OCI-LY1 (cell line): ENCODE measurements around the gene CHMP1A.

Experiments used
- H2AFZ ChIP-seq: fragments of 200-600 bp; sonication (generic), shearing (Covaris generic); 2 replicates; pipeline ENCODE4 v1.6.0; 2014; ENCODE audit warnings: antibody characterized with exemption, mild to moderate bottlenecking, low read length
- H3F3A ChIP-seq: fragments of 200-600 bp; sonication (generic), shearing (Covaris generic); 2 replicates; pipeline ENCODE4 v1.6.0; 2014; ENCODE audit warnings: mild to moderate bottlenecking, antibody characterized with exemption, low read length, moderate library complexity; ENCODE audit not compliant: insufficient read depth
- H3K27ac ChIP-seq: fragments of 200-600 bp; sonication (generic); 2 replicates; pipeline ENCODE4 v1.5.1; 2014; ENCODE audit warnings: low read length, mixed run types, mild to moderate bottlenecking, low read depth; ENCODE audit not compliant: poor library complexity, severe bottlenecking
- H3K27me3 ChIP-seq: fragments of 200-600 bp; sonication (generic); 2 replicates; pipeline ENCODE4 v1.6.0; 2014; ENCODE audit warnings: antibody characterized with exemption, mild to moderate bottlenecking, low read length, moderate library complexity; ENCODE audit not compliant: insufficient read depth
- H3K36me3 ChIP-seq: fragments of 200-600 bp; sonication (generic); 2 replicates; pipeline ENCODE4 v1.6.1; 2014; ENCODE audit warnings: mild to moderate bottlenecking, antibody characterized with exemption, low read length, moderate library complexity, mixed read lengths; ENCODE audit not compliant: insufficient read depth
- H3K4me1 ChIP-seq: fragments of 200-600 bp; sonication (generic); 2 replicates; pipeline ENCODE4 v1.5.1; 2014; ENCODE audit warnings: mild to moderate bottlenecking, low read length, moderate library complexity; ENCODE audit not compliant: insufficient read depth, severe bottlenecking
- H3K4me2 ChIP-seq: fragments of 200-600 bp; sonication (generic), shearing (Covaris generic); 2 replicates; pipeline ENCODE4 v1.6.1; 2014; ENCODE audit warnings: low read length
- H3K4me3 ChIP-seq: fragments of 200-600 bp; sonication (generic); 2 replicates; pipeline ENCODE4 v1.5.1; 2014; ENCODE audit warnings: low read length, low read depth, mild to moderate bottlenecking, mixed read lengths; ENCODE audit not compliant: poor library complexity, severe bottlenecking
- H3K79me2 ChIP-seq: fragments of 200-600 bp; shearing (Covaris generic); 2 replicates; pipeline ENCODE4 v1.6.1; 2016; ENCODE audit warnings: mixed run types, low read length, mixed read lengths; ENCODE audit not compliant: insufficient read depth
- H3K9ac ChIP-seq: fragments of 200-600 bp; sonication (generic), shearing (Covaris generic); 2 replicates; pipeline ENCODE4 v1.6.1; 2014; ENCODE audit warnings: mild to moderate bottlenecking, low read length, mixed read lengths
- H3K9me2 ChIP-seq: fragments of 200-600 bp; sonication (generic), shearing (Covaris generic); 2 replicates; pipeline ENCODE4 v1.6.1; 2014; ENCODE audit warnings: low read depth, mild to moderate bottlenecking, low read length, mixed read lengths
- H3K9me3 ChIP-seq: fragments of 200-600 bp; shearing (Covaris generic); 2 replicates; pipeline ENCODE4 v1.6.1; 2014; ENCODE audit warnings: low read length, mixed read lengths
- H4K20me1 ChIP-seq: fragments of 200-600 bp; sonication (generic), shearing (Covaris generic); 2 replicates; pipeline ENCODE4 v1.6.0; 2016; ENCODE audit warnings: mild to moderate bottlenecking, low read length; ENCODE audit not compliant: insufficient read depth
- EZH2 ChIP-seq: fragments of 200-600 bp; sonication (generic), shearing (Covaris generic); IDR thresholded peaks from 2 replicates; pipeline ENCODE4 v1.8.0; 2017; ENCODE audit warnings: borderline replicate concordance, mixed run types, mild to moderate bottlenecking, antibody characterized with exemption, low read length, moderate library complexity, mixed read lengths
- TF ChIP-seq, protein P1 (sequence below): fragments of 200-600 bp; sonication (generic), shearing (Covaris generic); IDR thresholded peaks from 2 replicates; pipeline ENCODE4 v1.5.1; 2017; ENCODE audit warnings: mild to moderate bottlenecking, antibody characterized with exemption, low read length, moderate library complexity, mixed read lengths

The CHMP1A gene

DNA sequence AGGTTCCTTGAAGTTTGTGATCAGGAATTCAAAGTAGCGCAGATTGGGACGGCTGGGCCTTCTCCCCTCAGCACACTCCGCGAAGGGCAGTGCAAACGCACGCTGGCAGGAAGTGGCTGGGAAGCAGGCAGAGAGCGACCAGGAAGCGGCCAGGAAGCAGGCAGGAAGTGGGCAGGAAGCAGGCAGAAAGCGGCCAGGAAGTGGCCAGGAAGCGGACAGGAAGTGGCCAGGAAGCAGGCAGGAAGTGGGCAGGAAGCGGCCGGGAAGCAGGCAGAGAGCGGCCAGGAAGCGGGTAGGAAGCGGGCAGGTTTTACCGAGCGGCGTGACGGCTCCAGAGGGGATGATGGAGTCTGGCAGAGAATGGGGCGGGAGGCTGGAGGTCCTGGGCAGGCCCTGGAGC is 40.9 kb downstream of the CHMP1A start:
- no peak overlapping the region for H3K27ac ChIP-seq
- no peak overlapping the region for H3K4me3 ChIP-seq
- peaks cover 4% of the 10 kb centered on the region; the same call in 1 of the 2 replicates for H3K27me3 ChIP-seq
- peaks cover 7% of the 10 kb centered on the region for H3K4me1 ChIP-seq
- no peaks in the 10 kb centered on the region for H3K9me3 ChIP-seq
- TF ChIP-seq, protein P1, sequence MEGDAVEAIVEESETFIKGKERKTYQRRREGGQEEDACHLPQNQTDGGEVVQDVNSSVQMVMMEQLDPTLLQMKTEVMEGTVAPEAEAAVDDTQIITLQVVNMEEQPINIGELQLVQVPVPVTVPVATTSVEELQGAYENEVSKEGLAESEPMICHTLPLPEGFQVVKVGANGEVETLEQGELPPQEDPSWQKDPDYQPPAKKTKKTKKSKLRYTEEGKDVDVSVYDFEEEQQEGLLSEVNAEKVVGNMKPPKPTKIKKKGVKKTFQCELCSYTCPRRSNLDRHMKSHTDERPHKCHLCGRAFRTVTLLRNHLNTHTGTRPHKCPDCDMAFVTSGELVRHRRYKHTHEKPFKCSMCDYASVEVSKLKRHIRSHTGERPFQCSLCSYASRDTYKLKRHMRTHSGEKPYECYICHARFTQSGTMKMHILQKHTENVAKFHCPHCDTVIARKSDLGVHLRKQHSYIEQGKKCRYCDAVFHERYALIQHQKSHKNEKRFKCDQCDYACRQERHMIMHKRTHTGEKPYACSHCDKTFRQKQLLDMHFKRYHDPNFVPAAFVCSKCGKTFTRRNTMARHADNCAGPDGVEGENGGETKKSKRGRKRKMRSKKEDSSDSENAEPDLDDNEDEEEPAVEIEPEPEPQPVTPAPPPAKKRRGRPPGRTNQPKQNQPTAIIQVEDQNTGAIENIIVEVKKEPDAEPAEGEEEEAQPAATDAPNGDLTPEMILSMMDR = no peak
- TF ChIP-seq EZH2 = no peak
- no peaks in the 10 kb centered on the region for H4K20me1 ChIP-seq
- no peak overlapping the region for H3K9ac ChIP-seq
- no peaks in the 10 kb centered on the region for H3K36me3 ChIP-seq
- H2AFZ ChIP-seq = no peak overlapping the region
- H3K79me2 ChIP-seq = no peaks in the 10 kb centered on the region
- H3F3A ChIP-seq = no peaks in the 10 kb centered on the region
- H3K4me2 ChIP-seq = peak overlapping the region; percentile 21; the same call in 1 of the 2 replicates
- no peaks in the 10 kb centered on the region for H3K9me2 ChIP-seq

DNA sequence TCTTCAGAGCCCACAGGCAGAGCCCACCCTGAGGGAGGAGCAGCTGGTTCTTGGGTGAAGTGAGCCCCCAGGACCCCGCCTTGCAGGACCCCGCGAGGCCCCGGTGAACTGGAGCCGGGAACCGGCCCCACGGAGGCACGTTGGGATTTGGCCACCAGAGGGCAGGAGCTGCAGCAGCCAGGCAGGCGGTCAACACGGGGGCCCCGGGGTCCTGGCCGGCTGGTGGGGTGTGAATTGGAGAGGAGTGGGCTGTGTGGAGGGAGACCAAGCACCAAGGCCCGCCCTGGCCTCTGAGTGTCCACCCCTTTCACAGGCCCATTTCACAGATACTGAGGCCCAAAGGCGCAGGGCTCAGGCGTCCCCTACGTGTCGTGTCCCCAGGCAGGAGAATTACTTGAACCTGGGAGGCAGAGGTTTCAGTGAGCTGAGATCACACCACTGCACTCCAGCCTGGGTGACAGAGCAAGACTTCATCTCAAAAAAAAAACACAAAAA is 41.9 kb downstream of the CHMP1A start:
- Histone ChIP-seq H2AFZ (no peak overlapping the region), H3K4me1 (peaks cover 7% of the 10 kb centered on the region), H3K27me3 (peaks cover 4% of the 10 kb centered on the region; the same call in 1 of the 2 replicates), H3K9ac (no peak overlapping the region), H3K36me3 (no peaks in the 10 kb centered on the region), H3K27ac (no peak overlapping the region), H3K9me2 (no peaks in the 10 kb centered on the region), H3K79me2 (no peaks in the 10 kb centered on the region), H4K20me1 (no peaks in the 10 kb centered on the region), H3K4me3 (no peak overlapping the region), H3F3A (no peaks in the 10 kb centered on the region), H3K9me3 (no peaks in the 10 kb centered on the region), H3K4me2 (no peak overlapping the region)
- TF ChIP-seq, protein P1 = peak; percentile 66
- no peak for TF ChIP-seq EZH2

DNA sequence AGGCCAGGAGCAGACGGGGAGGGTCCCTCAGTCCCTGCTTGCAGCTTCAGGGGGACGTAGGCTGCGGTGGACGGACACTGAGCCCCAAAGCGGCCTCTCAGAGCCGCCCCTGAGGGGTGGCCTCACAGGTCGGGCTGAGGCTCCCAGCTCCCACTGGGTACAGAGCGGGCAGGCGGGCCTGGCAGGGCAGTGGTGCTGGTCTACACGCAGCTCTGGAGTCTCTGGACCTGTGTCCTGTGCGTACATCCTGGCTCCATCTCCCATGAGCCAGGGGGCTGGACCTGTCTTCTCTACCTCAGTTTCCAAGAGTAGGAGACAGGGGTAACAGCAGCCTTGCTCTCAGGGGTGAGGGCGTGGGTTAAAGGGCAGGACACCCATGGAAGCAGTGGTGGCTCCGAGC is 42.3 kb downstream of the CHMP1A start:
- no peak overlapping the region for H3K4me2 ChIP-seq
- H3K9me3 ChIP-seq = no peaks in the 10 kb centered on the region
- H2AFZ ChIP-seq = no peak overlapping the region
- peaks cover 7% of the 10 kb centered on the region for H3K4me1 ChIP-seq
- no peak overlapping the region for H3K4me3 ChIP-seq
- no peak overlapping the region for H3K9ac ChIP-seq
- H3K27me3 ChIP-seq = peaks cover 4% of the 10 kb centered on the region; the same call in 1 of the 2 replicates
- TF ChIP-seq, protein P1 = no peak
- no peak for TF ChIP-seq EZH2
- no peaks in the 10 kb centered on the region for H4K20me1 ChIP-seq
- no peaks in the 10 kb centered on the region for H3K79me2 ChIP-seq
- no peaks in the 10 kb centered on the region for H3F3A ChIP-seq
- no peaks in the 10 kb centered on the region for H3K36me3 ChIP-seq
- no peak overlapping the region for H3K27ac ChIP-seq
- H3K9me2 ChIP-seq = no peaks in the 10 kb centered on the region
